Mesenteric fat pad (tissue), 1 donor: ENCODE measurements around the gene ZNF83. TPM values are rescaled to one million over a fixed set of nuclear protein-coding genes. Genes with fewer than 3 reads are reported as not detected.
"Not testable (repeated sequence)": the region's sequence is repeated elsewhere in the genome, so short reads cannot be mapped to it uniquely, and the experiment has no call there.

Experiments used
- DNase-seq: peaks from one replicate; pipeline ENCODE4 v3.0.0-alpha.2; 2020; ENCODE audit warnings: low spot score
- total RNA-seq: library from RNA; stranded (reverse); fragmentation: NEBNext Ultra II Directional; extraction: Animal tissue kit (Norgen Biotek cat#: 25700); gene quantifications from one replicate; pipeline ENCODE4 v1.2.1, GENCODE V29; 2021
- donor health status: DM: yes; HTN: yes; CAD: no.

Gene ZNF83
- total RNA-seq, 1 donor from 2014 or later: 30.0 TPM

DNA sequence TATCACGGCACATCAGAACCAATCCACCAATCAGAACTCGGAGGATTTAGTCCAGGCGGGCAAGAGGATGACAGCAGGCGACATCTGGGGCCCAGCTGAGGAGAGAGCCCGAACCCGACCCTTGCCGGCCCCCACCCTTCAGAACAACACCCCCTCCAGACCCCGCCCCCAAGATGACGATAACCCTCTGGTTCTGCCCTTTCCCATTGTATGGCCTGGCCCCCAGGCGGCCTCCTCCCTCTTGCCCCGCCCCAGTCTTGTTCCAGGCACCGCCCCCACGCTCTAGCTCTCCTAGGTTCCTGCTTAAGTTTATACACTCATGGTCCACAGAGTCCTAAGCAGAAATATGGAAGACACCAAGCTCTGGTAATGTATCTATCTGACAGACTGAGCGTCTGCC, 2.8 kb upstream of the ZNF83 start:
- no peak for DNase-seq

DNA sequence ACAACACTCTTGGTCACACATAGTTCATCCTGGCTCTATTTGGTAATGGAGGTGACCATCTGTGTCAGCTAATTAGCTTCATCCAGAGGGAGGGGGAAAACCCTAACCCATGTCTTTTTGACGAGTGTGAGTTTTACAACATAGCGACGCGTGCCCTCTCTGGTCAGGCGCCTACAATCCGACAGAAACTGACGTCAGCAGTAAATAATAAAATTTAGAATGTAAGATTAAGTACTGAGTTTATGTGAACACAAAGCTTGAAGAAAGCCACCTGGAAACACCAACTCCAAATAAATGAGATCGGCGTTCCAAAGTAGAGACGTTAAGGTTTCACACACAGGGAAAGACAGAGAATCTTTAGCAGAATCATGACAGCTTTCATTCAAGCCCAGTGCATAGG, 1.8 kb upstream of the ZNF83 start:
- DNase-seq: no peak

DNA sequence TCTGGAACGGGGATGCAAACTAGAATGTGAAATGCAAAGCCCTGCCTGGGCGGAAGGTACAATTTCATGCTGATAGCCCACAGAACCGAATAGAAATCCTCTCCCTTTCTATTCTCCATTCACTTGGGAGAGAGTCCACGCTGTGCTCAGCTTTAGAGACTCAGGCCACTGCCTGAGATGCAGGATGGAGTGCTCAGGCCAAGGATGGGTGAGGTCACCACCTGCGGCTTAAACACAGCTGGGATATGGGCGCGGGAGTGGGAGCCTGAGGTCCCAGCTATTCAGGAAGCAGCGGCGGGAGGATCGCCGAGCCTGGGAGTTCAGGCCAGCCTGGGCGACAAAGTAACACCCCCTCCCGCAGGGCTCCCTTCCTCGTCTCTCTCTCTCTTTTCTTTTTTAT, 446 bp upstream of the ZNF83 start:
- no peak for DNase-seq

DNA sequence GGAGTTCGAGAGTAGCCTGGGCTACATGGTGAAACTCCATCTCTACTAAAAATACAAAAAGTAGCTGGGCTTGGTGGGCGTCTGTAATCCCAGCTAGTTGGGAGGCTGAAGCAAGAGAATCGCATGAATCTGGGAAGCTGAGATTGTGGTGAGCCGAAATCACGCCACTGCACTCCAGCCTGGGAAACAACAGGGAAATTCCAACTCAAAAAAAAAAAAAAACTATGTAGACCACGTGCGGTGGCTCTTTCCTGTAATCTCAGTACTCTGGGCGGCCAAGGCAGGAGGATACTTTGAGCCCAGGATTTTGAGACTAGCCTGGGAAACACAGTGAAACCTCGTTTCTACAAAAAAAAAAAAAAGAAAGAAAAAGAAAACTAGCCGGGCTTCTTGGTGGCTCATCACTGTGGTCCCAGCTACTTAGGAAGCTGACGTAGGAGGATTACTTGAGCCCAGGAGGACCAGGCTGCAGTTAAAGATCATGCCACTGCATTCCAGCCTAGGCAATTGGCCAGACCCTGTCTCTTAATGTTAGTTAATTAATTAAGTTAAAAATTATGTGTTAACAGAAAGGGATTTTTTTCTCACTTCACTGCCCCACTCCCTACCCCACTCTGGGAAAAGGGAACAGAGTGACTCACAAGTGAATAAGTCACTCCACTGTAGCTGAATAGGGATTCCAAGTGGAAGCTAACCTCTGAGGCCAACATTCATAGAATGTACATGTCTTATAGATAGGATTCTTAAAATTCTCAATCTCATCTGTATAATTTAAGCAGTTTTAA, 2.2 kb downstream of the ZNF83 start:
- DNase-seq: no peak

DNA sequence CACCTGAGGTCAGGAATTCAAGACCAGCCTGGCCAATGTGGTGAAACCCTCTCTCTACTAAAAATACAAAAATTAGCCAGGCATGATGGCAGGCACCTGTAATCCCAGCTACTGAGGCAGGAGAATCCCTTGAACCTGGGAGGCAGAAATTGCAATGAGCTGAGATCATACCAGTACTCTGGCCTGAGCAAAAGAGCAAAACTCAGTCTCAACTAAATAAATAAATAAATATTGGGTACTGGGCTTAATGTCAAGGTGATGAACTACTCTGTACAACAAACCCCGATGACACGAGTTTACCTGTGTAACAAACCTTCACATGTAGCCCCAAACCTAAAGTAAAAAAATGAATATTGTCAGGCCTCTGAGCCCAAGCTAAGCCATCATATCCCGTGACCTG, 10.7 kb downstream of the ZNF83 start:
- not testable (repeated sequence) for DNase-seq

DNA sequence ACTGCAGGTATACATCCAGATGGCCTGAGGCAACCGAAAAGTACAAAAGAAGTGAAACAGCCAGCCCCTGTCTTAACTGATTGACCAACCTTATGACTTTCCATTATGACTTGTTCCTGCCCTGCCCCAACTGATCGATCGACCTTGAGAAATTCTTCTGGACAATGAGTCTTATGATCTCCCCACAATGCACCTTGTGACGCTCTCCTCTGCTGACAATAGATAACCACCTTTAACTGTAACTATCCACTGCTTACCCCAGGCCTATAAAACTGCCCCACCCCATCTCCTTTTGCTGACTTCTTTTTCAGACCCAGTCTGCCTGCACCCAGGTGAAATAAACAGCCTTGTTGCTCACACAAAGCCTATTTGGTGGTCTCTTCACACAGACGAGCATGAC, 11.2 kb downstream of the ZNF83 start:
- no peak for DNase-seq

DNA sequence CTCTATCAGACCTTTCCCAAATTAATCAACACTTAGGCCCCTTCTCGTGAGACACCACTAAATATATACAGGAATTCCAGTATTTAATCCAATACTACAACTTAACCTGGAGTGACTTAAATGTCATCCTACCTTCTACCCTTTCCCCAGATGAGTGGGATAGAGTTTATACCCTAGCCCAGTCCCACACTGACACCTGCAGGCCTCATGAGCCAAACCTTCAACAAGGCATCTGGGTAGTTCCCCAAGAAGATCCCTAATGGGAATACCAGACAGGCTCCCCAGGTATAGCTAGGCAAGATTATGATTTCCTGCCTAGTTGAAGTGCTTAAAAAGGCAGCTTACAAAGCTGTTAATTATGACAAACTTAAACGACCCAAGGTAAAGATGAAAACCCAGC, 15.9 kb downstream of the ZNF83 start:
- DNase-seq: no peak

DNA sequence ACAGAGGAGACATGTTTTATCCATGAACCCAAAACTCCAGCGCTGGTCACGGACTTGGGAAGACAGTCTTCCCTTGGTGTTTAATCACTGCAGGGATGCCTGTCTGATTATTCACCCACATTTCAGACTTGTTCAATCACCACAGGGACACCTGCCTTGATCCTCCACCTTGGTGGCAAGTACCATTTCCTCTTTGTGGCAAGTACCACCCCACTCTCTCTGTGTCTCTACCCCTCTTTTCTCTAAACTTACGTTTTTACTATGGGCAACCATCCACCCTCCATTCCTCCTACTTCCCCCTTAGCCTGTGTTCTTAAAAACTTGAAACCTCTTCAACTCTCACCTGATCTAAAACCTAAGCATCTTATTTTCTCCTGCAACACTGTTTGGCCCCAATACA, 16.8 kb downstream of the ZNF83 start:
- DNase-seq: peak; percentile 18

DNA sequence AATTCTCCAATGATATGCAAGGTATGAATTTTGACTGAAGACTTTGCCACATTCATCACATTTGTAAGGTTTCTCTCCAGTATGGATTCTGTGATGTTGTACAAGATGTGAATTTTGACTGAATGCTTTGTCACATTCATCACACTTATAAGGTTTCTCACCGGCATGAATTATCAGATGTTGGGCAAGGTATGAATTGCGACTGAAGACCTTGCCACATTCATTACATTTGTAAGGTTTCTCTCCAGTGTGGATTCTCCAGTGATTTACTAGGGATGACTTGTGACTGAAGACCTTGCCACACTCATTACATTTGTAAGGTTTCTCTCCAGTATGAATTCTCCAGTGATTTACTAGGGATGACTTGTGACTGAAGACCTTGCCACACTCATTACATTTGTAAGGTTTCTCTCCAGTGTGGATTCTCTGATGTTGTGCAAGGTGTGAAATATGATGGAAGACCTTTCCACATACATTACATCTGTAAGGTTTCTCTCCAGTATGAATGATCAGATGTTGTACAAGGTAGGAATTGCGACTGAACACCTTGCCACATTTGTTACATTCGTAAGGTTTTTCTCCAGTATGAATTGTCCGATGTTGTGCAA, 24.8 kb downstream of the ZNF83 start:
- no peak for DNase-seq

DNA sequence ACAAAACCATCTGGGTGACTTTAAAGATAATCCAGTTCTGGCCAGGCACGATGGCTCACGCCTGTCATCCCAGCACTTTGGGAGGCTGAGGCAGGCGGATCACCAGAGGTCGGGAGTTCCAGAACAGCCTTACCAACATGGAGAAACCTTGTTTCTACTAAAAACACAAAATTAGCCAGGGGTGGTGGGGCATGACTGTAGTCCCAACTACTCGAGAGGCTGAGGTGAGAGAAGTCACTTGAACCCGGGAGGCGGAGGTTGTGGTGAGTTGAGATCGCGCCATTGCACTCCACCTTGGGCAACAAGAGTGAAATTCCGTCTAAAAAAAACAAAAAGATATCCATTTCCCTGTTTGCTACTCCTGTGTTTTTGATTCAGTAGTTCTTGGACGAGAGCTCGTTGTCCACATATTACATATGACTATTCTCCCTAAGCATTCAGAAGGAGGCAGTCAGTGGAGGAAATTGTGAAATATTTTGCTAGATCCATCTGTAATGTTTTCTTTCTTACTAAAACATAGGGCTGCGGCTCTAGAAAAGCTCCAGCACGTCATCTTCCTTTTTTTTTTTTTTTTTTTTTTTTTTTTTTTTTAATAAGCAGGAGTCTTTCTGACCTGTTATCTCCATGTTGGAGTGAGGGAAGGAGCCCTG, 34.5 kb downstream of the ZNF83 start:
- DNase-seq: peak; percentile 35

DNA sequence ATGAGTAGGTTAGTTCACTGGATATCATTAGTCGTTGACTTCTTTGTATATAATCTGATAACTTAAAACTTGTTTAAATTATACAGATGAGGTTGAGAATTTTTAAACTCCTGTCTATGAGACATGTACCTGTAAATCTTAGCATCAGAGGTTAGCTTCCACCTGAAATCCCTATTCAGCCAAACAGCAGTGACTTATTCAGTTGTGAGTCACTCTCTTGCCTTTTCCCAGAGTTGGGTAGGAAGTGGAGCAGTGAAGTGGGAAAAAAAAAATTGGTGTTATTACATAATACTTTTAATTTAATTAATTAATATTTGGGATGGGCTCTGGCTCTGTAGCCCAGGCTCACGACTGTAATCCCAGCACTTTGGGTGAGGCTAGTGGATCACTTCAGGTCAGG, 35.2 kb downstream of the ZNF83 start:
- DNase-seq: peak; percentile 11

DNA sequence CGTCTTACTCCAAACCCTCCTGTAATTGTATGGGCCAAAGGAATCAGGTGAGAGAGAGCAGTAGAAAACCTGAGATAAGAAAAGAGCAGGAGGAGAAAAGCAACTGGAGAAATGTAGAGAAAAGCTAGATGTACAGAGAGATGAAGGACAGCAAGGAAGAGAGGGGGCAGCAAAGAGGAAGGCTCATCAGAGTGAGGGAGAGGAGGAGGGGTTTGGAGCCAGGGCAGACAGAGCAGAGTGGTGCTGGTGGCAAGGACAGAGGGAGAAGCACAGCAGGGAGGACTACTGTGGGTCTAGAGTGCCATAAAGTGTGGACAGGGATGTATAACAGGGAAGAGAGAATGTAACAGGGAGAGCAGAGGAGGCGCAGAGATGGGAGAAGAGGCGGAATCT, 36.2 kb downstream of the ZNF83 start:
- peak; percentile 18 for DNase-seq

DNA sequence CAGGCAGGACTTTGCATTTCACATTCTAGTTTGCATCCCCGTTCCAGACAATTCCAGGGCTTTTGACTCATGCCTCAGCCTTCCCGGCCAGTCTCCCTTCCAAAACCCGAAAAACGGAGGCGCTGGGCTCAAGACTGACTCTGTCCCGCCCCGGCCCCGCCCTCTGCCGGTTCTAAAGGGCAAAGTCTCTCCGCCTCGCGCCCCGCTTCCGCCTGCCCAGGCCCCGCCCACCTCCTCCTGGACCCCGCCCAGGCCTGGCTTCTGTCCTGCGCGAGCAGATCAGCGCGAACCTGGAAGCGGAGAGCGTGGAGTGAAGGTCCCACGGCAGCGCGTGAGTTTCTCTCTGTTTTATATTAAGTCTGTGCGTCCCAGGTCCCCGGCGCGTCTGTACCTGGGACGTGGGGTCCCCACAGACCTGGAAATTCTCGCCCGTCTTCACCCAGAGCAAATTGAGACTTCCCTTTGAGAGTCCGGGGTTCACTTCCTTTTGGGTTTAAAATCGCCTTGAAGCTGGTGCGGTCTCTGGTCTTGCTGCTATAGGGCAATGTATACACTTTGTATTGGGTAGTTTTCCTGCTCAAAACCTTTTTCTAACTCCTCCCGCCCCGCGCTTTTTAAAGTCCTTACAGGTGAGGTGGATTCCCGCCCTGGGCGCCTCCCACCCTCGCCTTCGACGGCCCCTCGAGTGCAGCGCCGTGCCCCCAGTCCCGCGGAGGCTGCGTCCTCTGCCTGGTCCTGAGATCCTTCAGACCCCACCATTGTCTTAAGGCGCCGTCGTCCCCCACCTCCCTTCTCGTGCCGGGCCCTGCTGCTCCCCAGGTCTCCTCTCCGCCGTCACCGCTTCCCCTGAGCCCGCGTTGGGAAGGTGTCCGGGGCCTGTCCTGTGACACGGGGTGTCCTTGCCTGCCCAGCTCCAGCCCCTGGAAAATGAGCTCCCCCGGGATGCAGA, 36.9 kb downstream of the ZNF83 start:
- peak; percentile 98 for DNase-seq

DNA sequence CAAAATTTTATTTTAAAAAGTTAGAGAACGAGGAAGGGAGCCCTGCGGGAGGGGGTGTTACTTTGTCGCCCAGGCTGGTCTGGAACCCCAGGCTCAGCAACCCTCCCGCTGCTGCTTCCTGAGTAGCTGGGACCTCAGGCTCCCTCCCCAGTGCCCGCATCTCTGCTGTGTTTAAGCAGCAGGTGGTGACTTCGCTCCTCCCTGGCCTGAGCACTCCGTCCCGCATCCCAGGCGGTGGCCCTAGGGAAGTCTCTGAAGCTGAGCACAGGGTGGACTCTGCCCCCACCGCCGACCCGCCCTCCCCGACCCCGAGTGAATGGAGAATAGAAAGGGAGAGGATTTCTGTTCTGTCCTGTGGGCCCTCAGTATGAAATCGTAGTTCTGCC, 37.5 kb downstream of the ZNF83 start:
- DNase-seq: peak; percentile 69

DNA sequence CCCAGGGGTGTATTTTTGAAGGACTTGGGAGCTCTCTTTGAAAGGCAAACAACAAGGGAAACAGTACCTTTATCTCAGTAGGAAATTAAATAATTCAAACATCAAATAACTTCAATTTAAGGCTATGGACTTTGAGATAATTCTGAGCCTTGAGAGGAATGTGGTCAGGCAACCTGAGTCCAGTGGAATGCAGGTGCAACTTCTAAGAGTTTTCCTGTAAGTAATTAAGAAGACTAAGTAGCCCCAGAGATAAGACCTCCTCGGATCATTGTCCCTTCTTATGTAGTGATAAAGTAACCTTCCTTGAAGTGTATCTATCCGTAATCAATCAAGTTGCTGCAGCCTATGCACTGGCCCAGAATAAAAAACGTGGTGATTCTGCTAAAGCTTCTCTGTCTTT, 38.9 kb downstream of the ZNF83 start:
- no peak for DNase-seq

DNA sequence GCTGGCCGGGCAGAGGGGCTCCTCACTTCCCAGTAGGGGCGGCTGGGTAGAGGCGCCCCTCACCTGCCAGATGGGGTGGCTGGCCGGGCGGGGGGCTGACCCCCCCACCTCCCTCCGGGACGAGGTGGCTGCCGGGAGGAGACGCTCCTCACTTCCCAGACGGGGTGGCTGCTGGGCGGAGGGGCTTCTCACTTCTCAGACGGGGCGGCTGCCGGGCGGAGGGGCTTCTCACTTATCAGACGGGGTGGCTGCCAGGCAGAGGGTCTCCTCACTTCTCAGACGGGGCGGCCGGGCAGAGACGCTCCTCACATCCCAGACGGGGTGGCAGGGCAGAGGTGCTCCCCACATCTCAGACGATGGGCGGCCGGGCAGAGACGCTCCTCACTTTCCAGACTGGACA, 44.7 kb downstream of the ZNF83 start:
- peak; percentile 47 for DNase-seq

DNA sequence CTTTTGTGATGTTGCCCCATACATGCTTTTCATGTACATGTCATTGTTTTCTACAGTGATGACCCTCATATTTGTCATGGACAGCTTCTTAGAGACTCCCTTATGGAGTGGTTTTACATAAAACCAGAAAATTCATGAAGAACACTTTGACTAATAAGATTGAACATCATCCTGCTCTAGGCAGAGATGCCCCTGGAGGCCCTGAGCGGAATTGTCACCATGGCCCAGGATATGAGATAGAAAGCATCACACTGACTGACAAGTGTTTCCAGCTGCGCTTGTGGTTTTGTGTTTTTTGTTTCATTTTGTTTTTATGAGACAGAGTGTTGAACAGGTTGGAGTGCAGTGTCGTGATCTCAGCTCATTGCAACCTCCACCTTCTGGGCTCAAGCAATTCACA, 45.9 kb downstream of the ZNF83 start:
- no peak for DNase-seq

DNA sequence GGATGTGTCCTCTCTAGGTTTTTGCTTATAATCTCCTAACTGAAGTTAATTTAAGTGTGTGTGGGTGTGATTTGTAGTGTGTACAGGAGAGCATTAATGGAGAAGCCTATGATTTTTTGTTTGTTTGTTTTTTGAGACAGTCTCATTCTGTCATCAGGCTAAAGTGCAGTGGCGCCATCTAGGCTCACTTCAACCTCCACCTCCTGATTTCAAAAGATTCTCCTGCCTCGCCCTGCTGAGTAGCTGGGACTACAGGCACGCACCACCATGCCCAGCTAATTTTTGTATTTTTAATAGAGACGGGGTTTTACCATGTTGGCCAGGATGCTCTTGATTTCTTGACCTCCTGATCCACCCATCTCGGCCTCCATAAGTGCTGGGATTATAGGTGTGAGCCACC, 47.4 kb downstream of the ZNF83 start:
- no peak for DNase-seq

DNA sequence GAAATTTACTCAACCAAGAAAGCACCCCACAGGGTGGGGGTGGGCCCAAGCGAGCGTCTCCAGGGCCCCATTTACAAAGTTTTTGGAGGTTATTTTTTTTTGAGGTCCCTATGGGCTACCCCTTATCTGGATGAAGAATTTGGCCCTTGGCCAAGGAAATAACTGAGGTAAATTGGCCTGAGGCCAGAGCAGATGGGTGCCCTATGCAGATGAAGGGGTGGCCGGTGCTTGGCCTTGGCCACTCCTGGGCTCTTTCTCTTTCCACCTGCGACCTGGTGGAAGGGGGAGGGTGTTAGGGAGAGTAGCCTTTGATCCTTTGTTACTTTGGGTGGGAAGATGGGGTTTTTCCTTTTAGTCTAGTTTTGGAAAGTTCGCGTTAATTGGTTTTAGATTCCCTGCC, 52.6 kb downstream of the ZNF83 start:
- DNase-seq: no peak

DNA sequence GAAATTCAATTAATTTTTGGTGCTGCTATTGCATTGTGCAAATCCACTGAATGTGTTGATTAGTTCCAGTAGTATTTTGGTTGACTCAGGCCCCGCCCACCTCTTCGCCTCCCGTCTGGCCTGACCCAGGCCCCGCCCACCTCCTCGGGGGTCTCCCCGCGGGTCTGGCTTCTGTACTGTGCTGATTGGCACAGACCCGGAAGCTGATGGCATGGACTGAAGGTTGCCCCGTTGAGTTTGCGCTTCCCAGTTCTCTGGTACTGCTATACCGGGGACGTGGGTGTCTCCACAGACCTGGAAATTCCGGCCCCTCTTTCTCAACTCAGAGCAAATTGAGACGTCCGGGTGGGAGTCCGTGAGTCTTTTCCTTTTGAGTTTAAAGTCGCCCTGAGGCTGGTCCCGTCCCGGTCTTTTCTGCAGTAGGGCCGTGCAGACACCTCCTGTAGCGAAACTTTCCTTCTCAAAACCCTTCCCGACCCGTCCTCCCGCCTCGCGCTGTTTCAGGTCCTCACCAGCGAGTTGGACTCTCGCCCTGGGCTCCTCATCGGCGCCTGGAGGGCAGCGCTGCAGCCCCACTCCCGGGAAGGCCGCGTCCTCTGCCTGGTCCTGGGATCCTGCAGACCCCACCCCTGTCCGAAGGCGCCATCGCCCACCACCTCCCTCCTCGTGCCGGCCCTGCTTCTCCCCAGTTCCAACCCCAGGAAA, 53.3 kb downstream of the ZNF83 start:
- DNase-seq: no peak
